Small intestine (tissue), 7 donors: ENCODE data around the gene PALLD. TPM values are rescaled to one million over a fixed set of nuclear protein-coding genes. Genes with fewer than 3 reads are reported as not detected.
"Not testable (repeated sequence)": the region's sequence is repeated elsewhere in the genome, so short reads cannot be mapped to it uniquely, and the experiment has no call there.

Source experiments
- DNase-seq, 2 donors: peaks; one replicate each; pipeline versions ENCODE4 v3.0.0 to v3.0.0-alpha.2; 2013
- FAIRE-seq: peaks from 2 replicates; lab custom pipeline; 2012; peaks lifted over from hg19 to GRCh38; lab: Jason Lieb, UNC
- H3K27ac ChIP-seq, 3 donors: one replicate each; pipeline ENCODE4 v1.5.1; 2013; ENCODE audit warnings: low read length in 2 of 3, mild to moderate bottlenecking in 2 of 3, control low read depth in 1 of 3, inconsistent platforms in 1 of 3, low read depth in 1 of 3, moderate library complexity in 1 of 3
- H3K27me3 ChIP-seq, 3 donors: one replicate each; pipeline ENCODE4 v1.6.1; 2013; ENCODE audit warnings: low read length in 3 of 3, inconsistent platforms in 1 of 3; ENCODE audit not compliant: control insufficient read depth in 3 of 3, insufficient read depth in 3 of 3
- H3K36me3 ChIP-seq, 3 donors: one replicate each; pipeline ENCODE4 v1.6.1; 2013; ENCODE audit warnings: low read length in 3 of 3, inconsistent platforms in 1 of 3, low read depth in 1 of 3, mild to moderate bottlenecking in 1 of 3, moderate library complexity in 1 of 3; ENCODE audit not compliant: control insufficient read depth in 3 of 3, insufficient read depth in 2 of 3
- H3K4me1 ChIP-seq, 3 donors: one replicate each; pipeline ENCODE4 v1.6.1; 2013; ENCODE audit warnings: low read length in 2 of 3, inconsistent platforms in 1 of 3, low read depth in 1 of 3, mild to moderate bottlenecking in 1 of 3, moderate library complexity in 1 of 3; ENCODE audit not compliant: control insufficient read depth in 3 of 3, insufficient read depth in 2 of 3
- H3K4me3 ChIP-seq, 3 donors: one replicate each; pipeline ENCODE4 v1.5.1; 2013; ENCODE audit warnings: low read length in 3 of 3, control low read depth in 1 of 3, inconsistent platforms in 1 of 3, low read depth in 1 of 3, mild to moderate bottlenecking in 1 of 3, moderate library complexity in 1 of 3
- H3K9me3 ChIP-seq, 2 donors: one replicate each; pipeline ENCODE4 v1.6.1; 2013; ENCODE audit warnings: low read depth in 1 of 2, low read length in 1 of 2; ENCODE audit not compliant: control insufficient read depth in 2 of 2, insufficient read depth in 1 of 2
- WGBS, 3 donors: extraction: QIAGEN DNeasy Blood & Tissue Kit; methylation state at CpG; one replicate each; pipeline ENCODE4 v1.1.7; 2013; 5-methylcytosine and 5-hydroxymethylcytosine counted together
- polyA plus RNA-seq, 4 donors: library from polyadenylated mRNA; stranded (reverse) in 3 of 4; unstranded in 1 of 4; fragments of 200-250 nt in 3 of 4; fragments of 120-200 nt in 1 of 4; gene quantifications; one replicate each; pipeline versions ENCODE4 v1.2.1 to v1.2.3, GENCODE V29; 2013
- donor health status: healthy with polysubstance abuse.
- donor health status: control.
- donor health status: control.
- donor health status: Bipolar disorder and iron deficiency.
- donor health status: healthy.

Gene PALLD
- polyA plus RNA-seq, 4 donors, result 31.3 to 58.9 (median 38.0) TPM

- H3K27me3 ChIP-seq, result no peaks in the 10 kb centered on the region
- H3K4me1 ChIP-seq, result peaks cover 0 to 5% (median 0%) of the 10 kb centered on the region in 3 donors
- no peak for FAIRE-seq
- no peak for DNase-seq
- peaks cover 0 to 2% (median 0%) of the 10 kb centered on the region in 3 donors for H3K36me3 ChIP-seq
- 80 to 92% (median 82%) methylated on average over 1 of the region's 1 CpG for WGBS, 3 donors
- no peak overlapping the region for H3K27ac ChIP-seq
- no peak overlapping the region for H3K4me3 ChIP-seq
- no peaks in the 10 kb centered on the region for H3K9me3 ChIP-seq
Observed at GRCh38 chr4:168696280-168696679, 199.4 kb downstream of the PALLD start.

DNA sequence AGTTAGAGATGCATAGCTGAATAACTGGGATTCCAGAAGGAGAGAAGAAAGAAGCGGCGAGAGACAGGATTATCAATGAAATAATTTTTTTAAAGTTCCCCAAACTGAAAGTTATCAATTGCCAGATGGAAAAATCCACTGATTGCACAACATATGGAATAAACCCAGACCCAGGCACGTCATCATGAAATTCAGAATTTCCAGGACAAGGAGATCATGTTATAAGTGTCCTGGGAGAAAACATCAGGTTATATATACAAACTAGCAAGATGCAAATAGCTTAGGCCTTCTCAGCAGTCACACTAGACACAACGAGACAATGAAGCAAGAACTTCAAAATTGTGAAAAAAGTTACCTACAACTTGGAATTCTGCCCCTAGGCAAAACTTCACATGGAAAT lies 200.0 kb downstream of the PALLD start:
- DNase-seq (no peak), FAIRE-seq (no peak)
- Histone ChIP-seq H3K27me3 (no peaks in the 10 kb centered on the region), H3K9me3 (no peaks in the 10 kb centered on the region), H3K4me3 (no peak overlapping the region), H3K36me3 (peaks cover 0 to 2% (median 0%) of the 10 kb centered on the region in 3 donors), H3K4me1 (peaks cover 0 to 5% (median 0%) of the 10 kb centered on the region in 3 donors), H3K27ac (no peak overlapping the region)
- 90 to 92% (median 91%) methylated on average over 4 of the region's 4 CpGs for WGBS, 3 donors

- Histone ChIP-seq H3K27me3 (no peaks in the 10 kb centered on the region), H3K9me3 (no peaks in the 10 kb centered on the region), H3K4me1 (peaks cover 0 to 5% (median 0%) of the 10 kb centered on the region in 3 donors), H3K36me3 (peaks cover 0 to 2% (median 0%) of the 10 kb centered on the region in 3 donors), H3K4me3 (no peak overlapping the region), H3K27ac (no peak overlapping the region)
- 54 to 66% (median 59%) methylated on average over 3 of the region's 3 CpGs for WGBS, 3 donors
- no peak for FAIRE-seq
- peak in 1 of 2 donors; percentile 6 for DNase-seq
Observed at GRCh38 chr4:168699224-168699878, 202.5 kb downstream of the PALLD start.

DNA sequence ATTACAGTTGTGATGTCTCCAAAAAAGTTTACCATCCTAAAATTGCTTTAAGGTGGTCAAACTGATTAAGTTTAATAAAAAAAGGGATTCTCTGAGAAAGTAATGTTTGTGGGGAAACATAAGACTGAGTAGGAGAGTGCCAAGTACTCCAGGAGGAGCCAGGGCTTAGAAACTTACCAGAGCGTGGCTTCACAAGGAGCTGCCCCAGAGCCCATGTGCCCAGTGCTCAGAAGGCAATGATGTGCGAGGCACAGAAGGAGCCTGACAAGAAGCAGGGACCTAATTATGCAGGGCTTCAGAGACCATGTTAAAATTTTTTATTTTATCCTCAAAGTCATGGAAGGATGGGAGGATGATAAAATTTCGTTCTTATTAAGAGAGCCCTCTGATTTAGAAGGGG lies 204.2 kb downstream of the PALLD start:
- H3K27me3 ChIP-seq, result no peaks in the 10 kb centered on the region
- no peak overlapping the region for H3K27ac ChIP-seq
- H3K4me1 ChIP-seq, result no peaks in the 10 kb centered on the region
- H3K36me3 ChIP-seq, result peaks cover 0 to 2% (median 0%) of the 10 kb centered on the region in 3 donors
- H3K4me3 ChIP-seq, result no peak overlapping the region
- 86 to 96% (median 87%) methylated on average over 3 of the region's 3 CpGs for WGBS, 3 donors
- no peak for DNase-seq
- FAIRE-seq, result no peak
- H3K9me3 ChIP-seq, result no peaks in the 10 kb centered on the region

DNA sequence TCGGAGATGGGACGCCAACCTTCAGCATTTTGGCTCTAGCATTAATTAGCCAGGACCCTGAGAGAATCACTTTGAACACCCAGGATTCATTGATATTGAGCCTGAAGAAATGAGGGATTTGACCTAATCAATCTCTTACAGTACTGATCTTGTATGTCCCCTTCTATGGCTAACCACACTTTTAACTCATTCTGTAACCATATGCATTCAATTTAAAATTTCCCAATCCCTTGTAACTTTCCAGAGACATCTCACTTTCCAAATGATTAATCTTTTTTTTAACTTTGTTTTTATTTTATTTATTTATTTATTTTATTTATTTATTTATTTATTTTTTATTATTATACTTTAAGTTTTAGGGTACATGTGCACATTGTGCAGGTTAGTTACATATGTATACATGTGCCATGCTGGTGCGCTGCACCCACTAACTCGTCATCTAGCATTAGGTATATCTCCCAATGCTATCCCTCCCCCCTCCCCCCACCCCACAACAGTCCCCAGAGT lies 205.8 kb downstream of the PALLD start:
- not testable (repeated sequence) for H3K27me3 ChIP-seq, H3K27ac ChIP-seq, H3K36me3 ChIP-seq, H3K4me1 ChIP-seq, H3K4me3 ChIP-seq, DNase-seq, H3K9me3 ChIP-seq, FAIRE-seq
- WGBS, 3 donors, result 99 to 100% (median 100%) methylated on average over 2 of the region's 4 CpGs

GRCh38 chr4:168705121-168705520 lies 208.3 kb downstream of the PALLD start:
- no peaks in the 10 kb centered on the region for H3K36me3 ChIP-seq
- no peak for DNase-seq
- H3K4me1 ChIP-seq, result no peaks in the 10 kb centered on the region
- no peak overlapping the region for H3K4me3 ChIP-seq
- H3K27me3 ChIP-seq, result no peaks in the 10 kb centered on the region
- FAIRE-seq, result no peak
- no peak overlapping the region for H3K27ac ChIP-seq
- WGBS, 3 donors, result 69 to 82% (median 73%) methylated on average over 2 of the region's 2 CpGs
- H3K9me3 ChIP-seq, result no peaks in the 10 kb centered on the region

- H3K4me3 ChIP-seq, result no peak overlapping the region
- H3K4me1 ChIP-seq, result peaks cover 0 to 12% (median 0%) of the 10 kb centered on the region in 3 donors
- DNase-seq (no peak), FAIRE-seq (no peak)
- H3K27me3 ChIP-seq, result no peaks in the 10 kb centered on the region
- 83 to 91% (median 85%) methylated on average over 4 of the region's 4 CpGs for WGBS, 3 donors
- peaks cover 0 to 2% (median 0%) of the 10 kb centered on the region in 3 donors for H3K36me3 ChIP-seq
- no peaks in the 10 kb centered on the region for H3K9me3 ChIP-seq
- H3K27ac ChIP-seq, result no peak overlapping the region
Observed at GRCh38 chr4:168707205-168707604, 210.4 kb downstream of the PALLD start.

GRCh38 chr4:168708108-168708507 lies 211.3 kb downstream of the PALLD start:
- WGBS, 3 donors, result 90 to 94% (median 91%) methylated on average over 4 of the region's 4 CpGs
- DNase-seq, result no peak
- Histone ChIP-seq H3K27me3 (no peaks in the 10 kb centered on the region), H3K9me3 (no peaks in the 10 kb centered on the region), H3K27ac (no peak overlapping the region), H3K4me1 (peaks cover 0 to 13% (median 0%) of the 10 kb centered on the region in 3 donors), H3K4me3 (no peak overlapping the region), H3K36me3 (peaks cover 0 to 3% (median 0%) of the 10 kb centered on the region in 3 donors)
- FAIRE-seq, result no peak
